Keratinocyte (primary cell): ENCODE measurements around the gene MTO1. TPM values are rescaled to one million over a fixed set of nuclear protein-coding genes. Genes with fewer than 3 reads are reported as not detected.
"Not testable (repeated sequence)": the region's sequence is repeated elsewhere in the genome, so short reads cannot be mapped to it uniquely, and the experiment has no call there.

Experiments used
- DNase-seq: peaks from one replicate; pipeline ENCODE4 v3.0.0-alpha.2; 2011; ENCODE audit warnings: low read depth, missing footprints, low spot score
- FAIRE-seq: peaks from 2 replicates; lab custom pipeline; 2011; peaks lifted over from hg19 to GRCh38; lab: Jason Lieb, UNC
- H2AFZ ChIP-seq: 2 replicates; pipeline ENCODE4 v1.6.0; 2012; ENCODE audit warnings: low read length, control low read depth, inconsistent platforms; ENCODE audit not compliant: control insufficient read depth
- H3K27ac ChIP-seq: 2 replicates; pipeline ENCODE4 v1.5.1; 2011; ENCODE audit warnings: low read length; ENCODE audit not compliant: control insufficient read depth, insufficient read depth
- H3K27me3 ChIP-seq: 3 replicates; pipeline ENCODE4 v1.6.0; 2011; ENCODE audit warnings: low read length; ENCODE audit not compliant: control insufficient read depth, insufficient read depth; ENCODE audit errors: extremely low read depth
- H3K36me3 ChIP-seq, 2 experiments: 2 replicates in 1 of 2; 3 replicates in 1 of 2; pipeline ENCODE4 v1.5.1; 2011; ENCODE audit warnings: low read length in 2 of 2, mild to moderate bottlenecking in 1 of 2; ENCODE audit not compliant: control insufficient read depth in 2 of 2, insufficient read depth in 2 of 2; ENCODE audit errors: extremely low read depth in 1 of 2
- H3K4me1 ChIP-seq: 3 replicates; pipeline ENCODE4 v1.5.1; 2011; ENCODE audit warnings: low read length; ENCODE audit not compliant: control insufficient read depth, insufficient read depth; ENCODE audit errors: extremely low read depth
- H3K4me2 ChIP-seq: 3 replicates; pipeline ENCODE4 v1.6.0; 2011; ENCODE audit warnings: low read depth, low read length; ENCODE audit not compliant: control insufficient read depth, insufficient read depth; ENCODE audit errors: extremely low read depth
- H3K4me3 ChIP-seq, 3 experiments: fragments of 200-600 bp in 1 of 3; sonication (generic) in 1 of 3; 2 replicates in 2 of 3; 3 replicates in 1 of 3; pipeline ENCODE4 v1.5.1; 2011 to 2016; ENCODE audit warnings: low read length in 3 of 3, mild to moderate bottlenecking in 3 of 3, control low read depth in 2 of 3, inconsistent platforms in 1 of 3, low read depth in 1 of 3, mixed read lengths in 1 of 3, mixed run types in 1 of 3, moderate library complexity in 1 of 3; ENCODE audit not compliant: control insufficient read depth in 2 of 3, insufficient read depth in 2 of 3; ENCODE audit errors: extremely low read depth in 1 of 3
- H3K79me2 ChIP-seq: 2 replicates; pipeline ENCODE4 v1.6.0; 2012; ENCODE audit warnings: low read length; ENCODE audit not compliant: control insufficient read depth, insufficient read depth
- H3K9ac ChIP-seq: 3 replicates; pipeline ENCODE4 v1.6.0; 2011; ENCODE audit warnings: low read length; ENCODE audit not compliant: control insufficient read depth, insufficient read depth; ENCODE audit errors: extremely low read depth
- H3K9me1 ChIP-seq: 3 replicates; pipeline ENCODE4 v1.6.0; 2011; ENCODE audit warnings: low read length; ENCODE audit not compliant: control insufficient read depth, insufficient read depth; ENCODE audit errors: extremely low read depth
- H3K9me3 ChIP-seq: 2 replicates; pipeline ENCODE4 v1.5.1; 2012; ENCODE audit warnings: low read depth, low read length; ENCODE audit not compliant: control insufficient read depth
- H4K20me1 ChIP-seq: 3 replicates; pipeline ENCODE4 v1.6.0; 2011; ENCODE audit warnings: low read length; ENCODE audit not compliant: control insufficient read depth, insufficient read depth; ENCODE audit errors: extremely low read depth
- EZH2 ChIP-seq: IDR thresholded peaks from one replicate; pipeline ENCODE4 v1.6.1; 2012; ENCODE audit warnings: inconsistent platforms, mild to moderate bottlenecking, low read length, moderate library complexity
- dilution Hi-C: fragments of 300-500 bp; cut with MboI; formaldehyde crosslinking; loops from one replicate; pipeline ENCODE4 v1.7.0; 2020; ENCODE audit warnings: low sequenced_read_pairs; ENCODE audit not compliant: extremely low pct_ligation_motif_present
- polyA plus RNA-seq, 5 experiments: library from polyadenylated mRNA; depleted of rRNA in 3 of 5; stranded (reverse) in 3 of 5; stranded (forward) in 1 of 5; unstranded in 1 of 5; fragments of >200 nt; gene quantifications; 1 replicate in 1 of 5; 2 replicates in 3 of 5; 3 replicates in 1 of 5; pipeline versions ENCODE4 v1.2.1 to v1.2.3, GENCODE V29; 2011 to 2012; ENCODE audit warnings: missing spikeins in 2 of 5, low read depth in 1 of 5, low replicate concordance in 1 of 5
- TF ChIP-seq, protein P1 (sequence below), 3 experiments: IDR thresholded peaks in 1 of 3; conservative IDR thresholded peaks in 1 of 3; optimal IDR thresholded peaks in 1 of 3; 2 replicates in 2 of 3; 3 replicates in 1 of 3; pipeline versions ENCODE3 to v1.5.1; 2011; ENCODE audit warnings: low read length in 3 of 3, mild to moderate bottlenecking in 3 of 3, moderate library complexity in 2 of 3, control low read depth in 1 of 3, inconsistent platforms in 1 of 3; ENCODE audit not compliant: insufficient read depth in 2 of 3; ENCODE audit errors: extremely low read depth in 1 of 3

The MTO1 gene
- polyA plus RNA-seq, 1 donor (not counting 4 experiments of a cell fraction or from before 2014, with no cell fraction given), result 24.5 TPM

- H3K9ac ChIP-seq, result no peak overlapping the region
- no peaks in the 10 kb centered on the region for H3K79me2 ChIP-seq
- FAIRE-seq (no peak), DNase-seq (no peak)
- H3K36me3 ChIP-seq, result no peaks in the 10 kb centered on the region
- no peaks in the 10 kb centered on the region for H3K9me1 ChIP-seq
- no peak overlapping the region for H2AFZ ChIP-seq
- no peaks in the 10 kb centered on the region for H3K9me3 ChIP-seq
- TF ChIP-seq, protein P1, sequence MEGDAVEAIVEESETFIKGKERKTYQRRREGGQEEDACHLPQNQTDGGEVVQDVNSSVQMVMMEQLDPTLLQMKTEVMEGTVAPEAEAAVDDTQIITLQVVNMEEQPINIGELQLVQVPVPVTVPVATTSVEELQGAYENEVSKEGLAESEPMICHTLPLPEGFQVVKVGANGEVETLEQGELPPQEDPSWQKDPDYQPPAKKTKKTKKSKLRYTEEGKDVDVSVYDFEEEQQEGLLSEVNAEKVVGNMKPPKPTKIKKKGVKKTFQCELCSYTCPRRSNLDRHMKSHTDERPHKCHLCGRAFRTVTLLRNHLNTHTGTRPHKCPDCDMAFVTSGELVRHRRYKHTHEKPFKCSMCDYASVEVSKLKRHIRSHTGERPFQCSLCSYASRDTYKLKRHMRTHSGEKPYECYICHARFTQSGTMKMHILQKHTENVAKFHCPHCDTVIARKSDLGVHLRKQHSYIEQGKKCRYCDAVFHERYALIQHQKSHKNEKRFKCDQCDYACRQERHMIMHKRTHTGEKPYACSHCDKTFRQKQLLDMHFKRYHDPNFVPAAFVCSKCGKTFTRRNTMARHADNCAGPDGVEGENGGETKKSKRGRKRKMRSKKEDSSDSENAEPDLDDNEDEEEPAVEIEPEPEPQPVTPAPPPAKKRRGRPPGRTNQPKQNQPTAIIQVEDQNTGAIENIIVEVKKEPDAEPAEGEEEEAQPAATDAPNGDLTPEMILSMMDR (optimal IDR thresholded peaks at IDR 0.05 in 1 of 3, IDR thresholded peaks at IDR 0.05 in 1 of 3, conservative IDR thresholded peaks at IDR 0.05 in 1 of 3; ENCODE audit: extremely low read depth in 1 of 3, insufficient read depth in 2 of 3, low read length in 3 of 3), result no peak
- TF ChIP-seq EZH2, result no peak
- H3K27ac ChIP-seq, result no peak overlapping the region
- no peaks in the 10 kb centered on the region for H3K4me1 ChIP-seq
- no peak overlapping the region for H3K4me3 ChIP-seq
- no peak overlapping the region for H3K4me2 ChIP-seq
- no peaks in the 10 kb centered on the region for H3K27me3 ChIP-seq
- dilution Hi-C loops, result no loop called here
- no peaks in the 10 kb centered on the region for H4K20me1 ChIP-seq
Measured at GRCh38 chr6:73547036-73547435, 85.5 kb downstream of the MTO1 start.

DNA sequence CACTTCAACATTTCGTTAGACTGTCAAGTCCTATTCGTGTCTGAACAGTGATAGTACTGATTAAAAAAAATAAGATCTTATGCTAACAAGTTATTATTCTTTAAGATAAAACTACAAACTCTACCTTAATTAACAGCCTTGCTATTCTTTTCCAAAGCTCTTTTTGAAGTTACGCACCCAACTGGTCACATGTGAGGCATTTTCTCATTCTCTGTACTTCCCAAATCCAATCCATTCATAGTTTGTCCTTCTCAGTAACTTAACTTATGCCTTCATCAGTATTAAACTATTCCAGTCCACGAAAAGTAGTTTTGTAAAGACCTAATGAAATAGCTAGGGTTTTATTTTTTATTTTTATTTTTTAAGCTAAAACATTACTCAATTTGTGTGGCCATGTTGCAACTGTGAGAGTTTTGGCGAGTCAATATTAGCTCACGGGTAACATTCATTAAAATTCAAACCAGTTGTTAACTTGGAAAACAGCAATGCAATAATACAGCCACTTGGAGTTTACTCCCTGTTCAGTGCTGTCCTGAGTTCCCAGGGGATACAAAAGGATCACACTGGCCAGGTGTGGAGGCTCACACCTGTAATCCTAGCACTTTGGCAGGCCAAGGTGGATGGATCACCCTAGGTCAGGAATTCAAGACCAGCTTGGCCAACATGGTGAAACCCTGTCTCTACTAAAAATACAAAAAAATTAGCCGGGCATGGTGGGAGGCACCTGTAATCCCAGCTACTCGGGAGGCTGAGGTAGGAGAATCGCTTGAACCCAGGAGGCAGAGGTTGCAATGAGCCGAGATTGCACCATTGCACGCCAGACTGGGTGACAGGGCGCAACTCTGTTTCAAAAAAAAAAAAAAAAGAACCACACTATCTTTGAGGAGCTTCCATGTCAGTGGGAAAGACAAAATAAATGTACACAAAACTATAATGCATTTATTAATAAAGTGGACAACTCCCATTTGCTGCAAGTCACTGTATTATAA is 87.2 kb downstream of the MTO1 start:
- no peaks in the 10 kb centered on the region for H3K4me1 ChIP-seq
- H3K36me3 ChIP-seq, result no peaks in the 10 kb centered on the region
- no peaks in the 10 kb centered on the region for H3K9me3 ChIP-seq
- H3K4me2 ChIP-seq, result no peak overlapping the region
- DNase-seq, result no peak
- H3K27ac ChIP-seq, result no peak overlapping the region
- H2AFZ ChIP-seq, result no peak overlapping the region
- H3K79me2 ChIP-seq, result no peaks in the 10 kb centered on the region
- FAIRE-seq, result no peak
- H3K9ac ChIP-seq, result no peak overlapping the region
- dilution Hi-C loops, result no loop called here
- H3K27me3 ChIP-seq, result no peaks in the 10 kb centered on the region
- no peaks in the 10 kb centered on the region for H3K9me1 ChIP-seq
- H4K20me1 ChIP-seq, result no peaks in the 10 kb centered on the region
- TF ChIP-seq EZH2, result no peak
- TF ChIP-seq, protein P1 (optimal IDR thresholded peaks at IDR 0.05 in 1 of 3, IDR thresholded peaks at IDR 0.05 in 1 of 3, conservative IDR thresholded peaks at IDR 0.05 in 1 of 3; ENCODE audit: extremely low read depth in 1 of 3, insufficient read depth in 2 of 3, low read length in 3 of 3), result no peak
- no peak overlapping the region for H3K4me3 ChIP-seq

DNA sequence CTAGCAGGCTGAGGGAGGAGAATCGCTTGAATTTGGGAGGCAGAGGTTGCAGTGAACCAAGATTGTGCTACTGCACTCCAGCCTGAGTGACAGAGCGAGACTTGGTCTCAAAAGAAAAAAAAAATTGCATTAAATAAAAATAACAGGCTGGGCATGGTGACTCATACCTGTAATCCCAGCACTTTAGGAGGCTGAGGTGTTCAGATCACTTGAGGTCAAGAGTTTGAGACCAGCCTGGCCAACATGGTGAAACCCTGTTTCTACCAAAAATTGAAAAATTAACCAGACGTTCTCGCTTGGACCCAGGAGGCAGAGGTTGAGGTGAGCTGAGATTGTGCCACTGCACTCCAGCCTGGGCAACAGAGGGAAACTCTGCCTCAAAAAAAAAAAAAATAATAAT is 89.6 kb downstream of the MTO1 start:
- H3K4me1 ChIP-seq, H3K9me1 ChIP-seq, dilution Hi-C loops, H2AFZ ChIP-seq, H3K27me3 ChIP-seq, FAIRE-seq, H3K4me2 ChIP-seq, H3K9me3 ChIP-seq, H3K27ac ChIP-seq, H4K20me1 ChIP-seq, H3K4me3 ChIP-seq, H3K36me3 ChIP-seq, H3K9ac ChIP-seq, H3K79me2 ChIP-seq, DNase-seq: not testable (repeated sequence)
